Raji (cell line): Measurements from ENCODE around the gene APOL1.

ENCODE experiments used
- POLR2A ChIP-seq: IDR thresholded peaks from 2 replicates; pipeline ENCODE4 v1.6.1; 2011; ENCODE audit warnings: low read depth, low read length, control low read depth; ENCODE audit not compliant: insufficient read depth

Gene APOL1

GRCh38 chr22:36286096-36286957 lies 33.4 kb downstream of the APOL1 start:
- TF ChIP-seq POLR2A: no peak

DNA sequence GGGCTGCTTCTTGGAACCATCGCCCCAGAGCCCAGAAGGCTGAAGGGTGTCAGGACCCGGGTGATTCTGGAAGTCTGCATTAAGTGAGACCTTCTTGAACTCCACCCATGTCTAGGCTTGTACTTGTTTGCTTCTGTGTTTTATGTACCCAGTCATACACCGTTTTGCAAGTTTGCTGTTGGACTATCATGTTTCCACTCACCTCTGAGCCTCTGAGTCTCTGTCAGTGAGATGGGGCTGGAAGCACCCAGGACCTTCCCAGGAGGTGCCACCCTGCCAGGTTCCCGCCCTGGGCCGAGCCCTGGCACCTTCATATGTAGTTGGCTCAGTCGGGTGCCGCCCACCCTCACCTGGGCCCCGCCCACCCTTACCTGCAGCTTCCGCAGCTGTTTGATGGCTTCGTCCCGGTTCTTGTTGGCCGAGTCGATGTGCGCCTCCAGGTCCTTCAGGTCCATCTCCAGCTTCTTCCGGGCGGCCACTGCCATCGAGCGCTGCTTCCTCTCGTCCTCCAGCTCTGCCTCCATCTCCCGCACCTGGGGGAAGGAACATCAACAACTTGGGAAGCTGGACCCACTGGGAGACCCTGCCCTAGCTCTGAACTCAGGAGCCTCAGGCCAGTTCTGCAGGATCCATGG lies 35.1 kb downstream of the APOL1 start:
- TF ChIP-seq POLR2A: no peak

DNA sequence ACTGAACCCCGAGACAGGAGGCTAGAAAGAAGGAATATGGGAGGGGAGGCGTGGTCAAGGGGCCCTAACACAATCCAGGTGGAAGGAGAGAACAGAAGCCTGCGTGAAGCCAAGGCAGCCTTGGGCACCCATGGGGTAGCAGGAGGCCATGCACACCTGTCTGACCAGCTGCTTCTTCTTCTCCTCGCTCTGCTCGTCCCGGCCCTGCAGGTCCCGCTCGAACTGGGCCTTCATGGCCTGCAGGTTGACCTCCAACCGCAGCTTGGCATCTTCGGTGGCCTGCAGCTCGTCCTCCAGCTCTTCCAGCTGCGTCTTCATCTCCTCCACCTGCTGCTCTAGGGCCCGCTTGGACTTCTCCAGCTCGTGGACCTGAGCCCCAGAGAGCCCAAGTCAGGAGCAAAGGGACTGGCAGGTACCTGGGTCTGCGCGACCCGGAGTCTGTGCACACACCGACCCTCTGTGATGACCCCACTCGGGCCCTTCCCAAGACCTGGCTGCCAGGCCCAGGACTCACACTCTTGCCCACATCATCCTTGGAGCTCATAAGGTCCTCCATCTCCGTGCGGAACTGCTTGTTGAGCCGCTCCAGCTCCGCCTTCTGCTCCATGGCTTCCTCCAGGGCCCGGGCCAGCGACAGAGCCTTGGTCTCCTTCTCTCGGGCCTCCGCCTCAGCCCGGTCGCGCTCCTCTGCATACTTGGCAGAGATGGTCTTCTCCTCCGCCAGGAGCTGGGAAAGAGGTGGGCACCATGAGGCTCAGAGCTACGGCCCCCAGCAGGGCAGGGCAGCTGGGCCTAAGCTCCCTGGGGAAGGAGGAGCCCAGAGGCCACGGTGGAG lies 35.9 kb downstream of the APOL1 start:
- TF ChIP-seq POLR2A: no peak

- TF ChIP-seq POLR2A: no peak
Measured at GRCh38 chr22:36289406-36289870, 36.5 kb downstream of the APOL1 start.

- TF ChIP-seq POLR2A: no peak
Measured at GRCh38 chr22:36291831-36292740, 39.2 kb downstream of the APOL1 start.

DNA sequence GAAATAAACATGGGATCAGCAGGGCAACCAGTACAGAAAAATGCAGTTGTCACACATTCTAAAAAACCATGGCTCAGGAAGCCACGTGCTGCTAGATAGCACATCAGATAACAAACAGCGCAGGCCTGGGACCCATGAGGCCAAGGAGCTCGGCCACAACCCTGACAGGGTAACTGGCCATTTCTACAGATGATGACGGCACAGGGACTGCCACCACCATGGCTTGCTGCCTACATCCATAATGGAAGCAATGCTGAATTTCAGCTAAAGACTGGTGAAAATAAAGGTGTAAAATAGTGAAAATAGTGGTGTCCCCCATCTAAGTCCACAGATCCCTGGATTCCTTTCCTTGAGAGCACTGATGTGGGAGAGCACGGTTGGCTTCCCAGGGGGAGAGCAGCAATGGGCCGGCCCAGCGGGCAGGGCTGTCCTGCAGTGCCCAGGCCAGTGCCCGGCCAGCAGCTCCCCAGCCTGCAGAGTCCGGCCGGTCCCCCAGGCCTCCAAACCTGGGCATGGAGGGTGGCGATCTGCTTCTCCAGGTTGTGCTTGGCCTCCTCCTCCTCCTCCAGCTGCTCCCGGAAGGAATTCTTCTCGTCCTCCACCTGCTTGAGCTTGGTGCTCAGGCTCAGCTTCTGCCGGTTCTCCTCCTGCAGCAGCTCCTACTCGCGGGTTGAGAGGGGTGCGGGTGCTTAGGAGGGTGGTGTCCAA lies 40.0 kb downstream of the APOL1 start:
- TF ChIP-seq POLR2A: no peak

- TF ChIP-seq POLR2A: no peak
Measured at GRCh38 chr22:36293606-36294292, 40.8 kb downstream of the APOL1 start.

DNA sequence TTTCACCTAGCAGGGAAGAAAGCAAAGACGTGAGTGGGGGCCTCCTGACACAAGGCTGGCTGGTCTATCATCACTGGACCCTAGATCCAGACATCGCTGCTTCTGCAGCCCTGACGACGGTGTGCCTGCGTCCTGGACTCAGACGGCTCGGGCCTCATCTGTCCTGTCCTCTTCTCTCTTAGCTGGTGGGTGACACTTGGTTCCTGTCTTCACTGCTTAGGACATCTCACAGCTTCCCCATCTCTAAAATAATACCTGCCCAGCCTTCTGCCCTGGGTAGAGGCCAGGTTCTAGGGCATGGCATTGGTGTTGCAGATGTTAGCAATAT lies 41.3 kb downstream of the APOL1 start:
- no peak for TF ChIP-seq POLR2A

- TF ChIP-seq POLR2A: no peak
Measured at GRCh38 chr22:36294801-36295200, 41.9 kb downstream of the APOL1 start.

DNA sequence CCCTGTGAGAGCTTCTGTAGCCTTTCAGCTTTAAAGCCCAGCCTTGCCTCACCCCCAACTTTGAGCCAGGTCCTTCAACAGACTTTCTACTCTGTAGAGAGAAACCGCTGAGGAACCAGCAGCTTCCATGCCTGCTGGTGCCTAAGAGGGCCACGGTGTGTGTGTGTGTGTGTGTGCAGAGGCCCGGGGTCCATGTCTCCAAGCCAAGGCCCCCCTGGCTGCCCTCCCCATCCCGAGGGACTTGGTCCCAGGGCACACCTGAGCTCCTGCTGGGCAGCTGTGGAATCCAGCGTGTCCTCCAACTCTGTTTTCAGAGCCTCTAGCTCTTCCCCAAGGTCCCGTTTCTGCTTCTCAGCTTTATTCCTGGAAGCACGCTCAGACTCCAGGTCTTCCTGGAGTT lies 42.3 kb downstream of the APOL1 start:
- TF ChIP-seq POLR2A: no peak

GRCh38 chr22:36296690-36297089 lies 43.8 kb downstream of the APOL1 start:
- TF ChIP-seq POLR2A: no peak

- no peak for TF ChIP-seq POLR2A
Measured at GRCh38 chr22:36297568-36297967, 44.6 kb downstream of the APOL1 start.

GRCh38 chr22:36298118-36298517 lies 45.2 kb downstream of the APOL1 start:
- no peak for TF ChIP-seq POLR2A
